ENCODE measurements around the gene ALDH9A1.
"Not testable (repeated sequence)": the region's sequence is repeated elsewhere in the genome, so short reads cannot be mapped to it uniquely, and the experiment has no call there.

ALDH9A1 gene

GRCh38 chr1:165697881-165698760 lies at the start of gene ALDH9A1:
ALDH9A1 (minus strand) TSS chr1:165698562; CDS start chr1:165698558, 4 bp downstream.
- DNase-seq = peak; percentile 89

GRCh38 chr1:165747632-165748447 lies 49.5 kb upstream of the ALDH9A1 start:
- DNase-seq = no peak

GRCh38 chr1:165744913-165745312 lies 46.6 kb upstream of the ALDH9A1 start:
- not testable (repeated sequence) for DNase-seq

GRCh38 chr1:165742194-165742593 lies 43.8 kb upstream of the ALDH9A1 start:
- no peak for DNase-seq

GRCh38 chr1:165738794-165739193 lies 40.4 kb upstream of the ALDH9A1 start:
- no peak for DNase-seq

- DNase-seq = no peak
These were observed 38.8 kb upstream of the ALDH9A1 start for GRCh38 chr1:165737196-165737595.

GRCh38 chr1:165734906-165735305 lies 36.5 kb upstream of the ALDH9A1 start:
- no peak for DNase-seq

GRCh38 chr1:165726841-165727240 lies 28.5 kb upstream of the ALDH9A1 start:
- no peak for DNase-seq

GRCh38 chr1:165726169-165726568 lies 27.8 kb upstream of the ALDH9A1 start:
- DNase-seq = no peak

GRCh38 chr1:165717918-165718515 lies 19.7 kb upstream of the ALDH9A1 start:
- DNase-seq = peak; percentile 50

- not testable (repeated sequence) for DNase-seq
These were observed 18.1 kb upstream of the ALDH9A1 start for GRCh38 chr1:165716265-165717051.

- no peak for DNase-seq
These were observed 14.4 kb upstream of the ALDH9A1 start for GRCh38 chr1:165712764-165713163.

GRCh38 chr1:165707984-165708706 lies 9.8 kb upstream of the ALDH9A1 start:
- no peak for DNase-seq

- no peak for DNase-seq
These were observed 5.3 kb upstream of the ALDH9A1 start for GRCh38 chr1:165703648-165704047.

GRCh38 chr1:165701922-165702321 lies 3.6 kb upstream of the ALDH9A1 start:
- DNase-seq = not testable (repeated sequence)

- DNase-seq = no peak
These were observed 1.2 kb upstream of the ALDH9A1 start for GRCh38 chr1:165699577-165699976.

- DNase-seq = no peak
These were observed 345 bp upstream of the ALDH9A1 start for GRCh38 chr1:165698761-165699052.

- DNase-seq = no peak
These were observed 876 bp downstream of the ALDH9A1 start for GRCh38 chr1:165697491-165697880.

- DNase-seq = no peak
These were observed 1.7 kb downstream of the ALDH9A1 start for GRCh38 chr1:165696625-165697100.

GRCh38 chr1:165695031-165695430 lies 3.3 kb downstream of the ALDH9A1 start:
- DNase-seq = no peak

GRCh38 chr1:165688046-165688445 lies 10.3 kb downstream of the ALDH9A1 start:
- DNase-seq = no peak

- DNase-seq = no peak
These were observed 11.4 kb downstream of the ALDH9A1 start for GRCh38 chr1:165686971-165687433.
